Uterus (tissue), 4 donors: ENCODE data around the gene DNAAF1. TPM values are rescaled to one million over a fixed set of nuclear protein-coding genes. Genes with fewer than 3 reads are reported as not detected.

ENCODE experiments used
- DNase-seq, 2 donors: peaks; one replicate each; pipeline ENCODE4 v3.0.0-alpha.2; 2019 to 2020
- H3K27ac ChIP-seq, 2 donors: fragments of 200-600 bp; sonication (generic); 1 replicate in 1 of 2; 2 replicates in 1 of 2; pipeline ENCODE4 v1.5.1; 2016 to 2018
- H3K27me3 ChIP-seq, 2 donors: fragments of 200-600 bp; sonication (generic); one replicate each; pipeline ENCODE4 v1.5.1; 2018 to 2019; ENCODE audit warnings: control low read depth in 1 of 2
- H3K36me3 ChIP-seq, 2 donors: fragments of 200-600 bp; sonication (generic); one replicate each; pipeline ENCODE4 v1.5.1; 2019; ENCODE audit warnings: control low read depth in 1 of 2
- H3K4me1 ChIP-seq, 2 donors: fragments of 200-600 bp; sonication (generic); one replicate each; pipeline ENCODE4 v1.5.1; 2018 to 2019; ENCODE audit warnings: control low read depth in 1 of 2
- H3K4me3 ChIP-seq, 2 donors: fragments of 200-600 bp; sonication (generic); 1 replicate in 1 of 2; 2 replicates in 1 of 2; pipeline ENCODE4 v1.5.1; 2018 to 2019; ENCODE audit warnings: mild to moderate bottlenecking in 1 of 2
- H3K9me3 ChIP-seq, 2 donors: fragments of 200-600 bp; sonication (generic); one replicate each; pipeline ENCODE4 v1.5.1; 2019; ENCODE audit warnings: control low read depth in 1 of 2
- CTCF ChIP-seq, 4 experiments: fragments of 200-600 bp in 2 of 4; fragments of 450-650 bp in 2 of 4; sonication (generic) in 2 of 4; IDR thresholded peaks; one replicate each; pipeline ENCODE4 v1.5.1; 2016 to 2019; ENCODE audit warnings: antibody characterized with exemption in 4 of 4, mild to moderate bottlenecking in 2 of 4, moderate library complexity in 1 of 4
- POLR2A ChIP-seq, 2 donors: fragments of 450-650 bp; IDR thresholded peaks; one replicate each; pipeline ENCODE4 v1.6.1; 2016; ENCODE audit warnings: antibody characterized with exemption in 2 of 2, mild to moderate bottlenecking in 1 of 2, moderate library complexity in 1 of 2
- intact Hi-C: fragments of 100-400 bp; cut with DNase I; formaldehyde crosslinking; loops from one replicate; pipeline ENCODE4 v1.15.1; 2023; ENCODE audit warnings: low total_unique reads
- total RNA-seq, 4 donors: library from RNA; depleted of rRNA in 3 of 4; stranded (reverse); fragments of >200 nt in 3 of 4; gene quantifications; one replicate each; pipeline versions ENCODE4 v1.1.0 to v1.2.4, GENCODE V29; 2014 to 2023
- donor health status: DM: yes; HTN: yes; CAD: no.

Gene DNAAF1
- total RNA-seq, 4 donors from 2014 or later = 0.77 to 8.2 (median 2.7) TPM

- Histone ChIP-seq H3K4me1 (peaks cover 0 to 8% of the 10 kb centered on the region in 2 donors), H3K36me3 (no peaks in the 10 kb centered on the region), H3K9me3 (no peaks in the 10 kb centered on the region), H3K4me3 (no peak overlapping the region), H3K27me3 (no peaks in the 10 kb centered on the region), H3K27ac (no peak overlapping the region)
- DNase-seq = no peak
- TF ChIP-seq POLR2A (IDR thresholded peaks at IDR 0.05) (no peak), CTCF (IDR thresholded peaks at IDR 0.05) (no peak)
- intact Hi-C loops = no loop called here
Observed at GRCh38 chr16:84104231-84104630, 40.9 kb upstream of the DNAAF1 start.

DNA sequence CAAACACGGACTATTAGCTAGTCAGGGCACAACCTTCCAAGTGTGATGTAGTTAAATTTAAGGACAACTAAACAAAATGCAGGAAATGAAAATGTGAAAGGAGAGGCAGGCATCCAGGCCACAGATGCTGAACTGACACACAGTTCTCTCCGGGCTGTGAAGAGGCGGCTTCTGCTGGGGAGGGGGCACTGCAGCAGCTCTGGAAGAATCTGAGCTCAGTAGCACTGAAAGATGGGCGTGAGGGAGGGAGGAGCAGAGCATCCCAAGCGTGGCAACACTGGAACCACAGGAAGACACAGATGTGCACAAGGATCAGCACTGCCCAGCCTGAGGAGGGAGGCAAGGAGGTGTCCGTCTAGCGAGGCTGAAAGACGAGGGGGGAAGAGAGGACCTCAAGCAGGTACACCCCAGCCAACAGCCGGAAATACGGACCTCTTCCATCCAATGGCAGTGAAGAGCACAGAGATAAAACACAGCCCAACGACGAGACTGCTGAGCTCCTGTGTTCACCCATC lies 39.8 kb upstream of the DNAAF1 start:
- no peaks in the 10 kb centered on the region for H3K9me3 ChIP-seq
- H3K27ac ChIP-seq = no peak overlapping the region
- intact Hi-C loops = no loop called here
- TF ChIP-seq POLR2A (IDR thresholded peaks at IDR 0.05) (no peak), CTCF (IDR thresholded peaks at IDR 0.05) (no peak)
- no peak overlapping the region for H3K4me3 ChIP-seq
- DNase-seq = no peak
- H3K36me3 ChIP-seq = no peaks in the 10 kb centered on the region
- peaks cover 0 to 8% of the 10 kb centered on the region in 2 donors for H3K4me1 ChIP-seq
- H3K27me3 ChIP-seq = no peaks in the 10 kb centered on the region

GRCh38 chr16:84105948-84106740 lies 39.0 kb upstream of the DNAAF1 start:
- H3K4me1 ChIP-seq = peaks cover 0 to 8% of the 10 kb centered on the region in 2 donors
- H3K27ac ChIP-seq = no peak overlapping the region
- no peak for TF ChIP-seq POLR2A (IDR thresholded peaks at IDR 0.05)
- TF ChIP-seq CTCF (IDR thresholded peaks at IDR 0.05) = no peak
- intact Hi-C loops = no loop called here
- no peaks in the 10 kb centered on the region for H3K36me3 ChIP-seq
- H3K4me3 ChIP-seq = no peak overlapping the region
- no peaks in the 10 kb centered on the region for H3K9me3 ChIP-seq
- no peaks in the 10 kb centered on the region for H3K27me3 ChIP-seq
- no peak for DNase-seq

- H3K4me1 ChIP-seq = peaks cover 0 to 8% of the 10 kb centered on the region in 2 donors
Observed at GRCh38 chr16:84107921-84108320, 37.2 kb upstream of the DNAAF1 start.

More at GRCh38 chr16:84107921-84108320, 37.2 kb upstream of the DNAAF1 start:
- Histone ChIP-seq H3K27ac (no peak overlapping the region), H3K27me3 (no peaks in the 10 kb centered on the region), H3K4me3 (no peak overlapping the region), H3K36me3 (no peaks in the 10 kb centered on the region), H3K9me3 (no peaks in the 10 kb centered on the region)
- intact Hi-C loops = no loop called here
- no peak for DNase-seq
- TF ChIP-seq POLR2A (IDR thresholded peaks at IDR 0.05) (no peak), CTCF (IDR thresholded peaks at IDR 0.05) (no peak)
